ENCODE results near the gene MYO5B.

The MYO5B gene

DNA sequence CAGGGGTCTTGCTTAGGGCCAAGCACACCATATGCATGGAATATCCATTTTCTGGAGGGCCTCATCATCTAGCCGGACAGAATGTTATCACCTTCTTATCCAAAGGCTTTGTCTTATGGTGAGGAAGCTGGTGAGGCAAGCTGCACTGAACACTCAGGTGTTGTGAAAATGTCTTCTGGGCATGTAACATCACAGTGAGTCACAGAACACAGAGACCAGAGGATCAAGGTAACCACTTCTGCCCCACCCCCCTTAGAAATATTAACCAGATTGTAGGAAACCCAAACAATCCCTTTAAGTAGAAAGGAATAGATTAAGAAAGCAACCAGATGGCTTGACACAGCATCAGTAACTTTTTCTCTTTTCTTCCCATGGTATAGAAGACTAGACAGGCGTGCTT, 51.1 kb downstream of the MYO5B start:
- no peak for DNase-seq

DNA sequence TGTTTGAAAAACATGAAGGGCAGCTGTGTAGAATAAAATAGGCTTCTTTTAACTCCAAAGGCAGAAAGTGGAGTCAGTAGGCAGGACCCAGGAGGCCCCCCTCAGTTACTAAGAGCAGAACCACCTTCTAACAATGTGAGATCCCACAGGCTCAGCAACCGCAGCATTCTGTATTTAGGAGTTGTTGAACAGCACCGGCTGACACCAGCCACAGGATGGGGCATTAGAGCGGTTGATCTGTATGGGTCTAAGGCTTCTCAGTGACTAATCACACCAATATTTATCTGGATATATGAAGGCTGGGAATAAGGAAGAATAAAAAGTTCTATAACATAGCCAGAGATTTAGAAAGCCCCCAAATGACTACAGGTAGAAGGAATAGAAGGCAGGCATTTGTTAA, 51.7 kb downstream of the MYO5B start:
- DNase-seq = no peak

DNA sequence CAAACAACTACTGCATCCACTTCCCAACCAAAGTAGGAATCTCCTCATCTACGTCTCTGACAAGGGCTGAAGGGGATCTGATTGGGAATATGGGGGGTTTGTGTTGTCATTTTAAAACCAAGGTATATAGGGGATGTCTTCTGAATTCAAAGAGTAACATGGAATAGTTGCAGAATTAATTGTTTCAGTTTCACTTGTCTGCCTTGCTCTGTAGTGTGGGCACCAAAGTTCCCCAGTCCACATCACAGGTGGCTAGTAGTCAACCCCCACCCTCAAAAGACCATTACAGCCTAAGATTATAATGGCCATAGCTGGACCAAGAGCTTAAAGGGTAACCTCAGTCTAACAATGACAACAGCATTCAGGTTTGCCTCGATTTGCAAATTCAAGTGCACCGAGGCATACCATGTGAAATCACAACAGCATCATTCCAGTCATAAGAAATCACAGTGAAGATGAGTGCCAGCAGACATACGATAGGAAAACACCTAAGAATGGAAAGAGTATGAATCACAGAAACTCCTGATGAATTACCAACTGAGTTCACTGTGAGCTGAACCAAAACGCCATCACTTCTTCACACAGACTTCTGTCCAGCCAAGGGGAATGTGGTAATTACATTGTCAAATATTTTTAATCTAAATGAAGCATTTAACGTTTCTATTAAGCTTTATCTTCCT, 52.4 kb downstream of the MYO5B start:
- DNase-seq = no peak

DNA sequence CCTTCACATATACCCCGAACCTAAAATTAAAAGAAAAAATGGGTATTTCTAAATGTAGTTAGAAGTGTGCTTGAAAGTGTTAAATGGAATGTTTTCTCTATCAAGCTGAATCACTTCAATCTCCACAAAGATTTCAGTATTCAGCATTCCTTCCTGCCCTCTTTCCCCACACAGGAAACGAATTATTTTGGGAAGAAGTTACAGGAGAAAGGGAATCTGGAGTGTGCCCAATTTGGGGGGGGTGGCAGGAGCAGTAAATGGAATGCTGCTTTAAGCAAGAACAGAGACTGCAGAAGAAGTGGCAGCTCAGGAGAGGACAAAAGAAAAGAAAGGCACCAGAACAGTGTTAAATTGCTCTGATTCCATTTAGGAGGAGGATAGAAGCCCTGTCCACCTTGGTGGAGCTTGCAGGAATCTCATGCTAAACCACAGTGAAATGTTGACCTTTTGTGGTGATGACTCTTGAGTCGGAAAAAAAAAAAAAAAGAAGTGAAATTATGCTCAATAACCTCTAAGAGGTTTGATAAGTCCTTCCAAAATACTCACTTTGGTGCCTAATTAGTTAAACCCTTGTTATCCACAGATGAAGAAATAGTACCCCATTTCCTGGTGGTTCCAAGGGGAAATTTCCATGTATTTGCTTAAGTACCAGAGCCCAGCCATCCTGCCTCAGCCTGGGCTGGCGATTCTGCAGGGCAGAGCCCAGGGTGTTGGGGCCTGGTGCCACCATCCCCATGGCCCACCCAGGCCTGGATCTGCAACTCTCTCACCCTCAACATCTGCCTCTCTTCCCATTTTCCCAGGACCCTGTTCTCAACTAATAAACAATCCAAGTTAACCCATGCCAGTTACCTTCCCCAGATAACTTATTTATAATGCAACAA, 56.5 kb downstream of the MYO5B start:
- DNase-seq = no peak

DNA sequence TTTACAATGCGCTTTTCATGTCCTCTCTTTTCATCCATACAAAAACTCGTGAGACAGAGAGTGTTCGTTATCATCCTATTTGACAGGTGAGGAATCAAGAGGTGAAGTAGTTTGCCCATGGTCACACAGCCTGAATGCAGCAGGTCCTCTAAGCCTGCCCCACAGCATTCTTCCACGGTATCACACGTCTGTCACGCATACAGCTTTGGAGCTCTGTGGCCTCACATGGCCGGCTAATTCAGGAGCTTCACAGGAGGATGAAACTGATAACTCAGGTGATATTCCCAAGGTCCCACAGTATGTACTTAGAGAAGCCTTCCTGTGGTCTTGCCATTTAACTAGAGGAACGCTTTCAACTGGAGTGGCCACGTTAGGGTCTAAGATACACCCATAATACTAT, 59.0 kb downstream of the MYO5B start:
- DNase-seq = no peak

DNA sequence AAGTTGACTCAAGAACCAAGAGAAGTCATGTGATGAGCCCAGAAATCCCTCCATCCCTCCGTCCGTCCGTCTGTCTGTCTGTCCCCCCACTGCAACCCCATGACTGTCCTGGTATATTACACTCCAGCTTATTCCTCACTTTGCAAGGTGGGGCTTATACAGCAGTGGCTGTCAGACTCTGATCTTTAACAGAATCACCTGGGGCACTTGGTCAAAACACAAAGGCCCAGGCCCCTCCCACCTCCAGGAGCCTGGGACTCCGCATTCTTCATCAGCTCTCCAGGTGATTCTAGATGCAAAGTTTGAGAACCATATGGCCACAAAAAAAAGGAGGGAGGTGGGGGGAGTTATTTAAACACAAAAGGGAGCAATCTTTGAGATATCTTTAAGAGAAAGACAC, 61.4 kb downstream of the MYO5B start:
- DNase-seq = no peak

DNA sequence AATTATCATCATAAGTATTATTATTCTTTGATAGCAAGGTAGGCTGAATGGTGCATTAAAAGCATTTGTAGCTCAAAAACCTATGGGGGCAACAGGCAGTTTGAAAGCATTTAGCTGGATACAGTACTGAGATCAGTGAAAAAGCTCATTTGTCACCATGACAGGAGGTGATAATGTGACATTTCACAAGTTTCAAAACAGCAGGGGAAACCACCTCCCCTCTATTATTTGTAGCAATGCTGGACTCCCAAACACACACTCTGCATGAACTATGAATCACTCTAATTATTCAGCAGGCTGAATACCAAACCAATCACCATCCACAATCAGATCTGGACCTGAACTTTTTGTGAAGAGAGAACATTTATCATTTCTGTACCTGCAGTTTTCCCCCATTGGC, 63.4 kb downstream of the MYO5B start:
- DNase-seq = no peak

DNA sequence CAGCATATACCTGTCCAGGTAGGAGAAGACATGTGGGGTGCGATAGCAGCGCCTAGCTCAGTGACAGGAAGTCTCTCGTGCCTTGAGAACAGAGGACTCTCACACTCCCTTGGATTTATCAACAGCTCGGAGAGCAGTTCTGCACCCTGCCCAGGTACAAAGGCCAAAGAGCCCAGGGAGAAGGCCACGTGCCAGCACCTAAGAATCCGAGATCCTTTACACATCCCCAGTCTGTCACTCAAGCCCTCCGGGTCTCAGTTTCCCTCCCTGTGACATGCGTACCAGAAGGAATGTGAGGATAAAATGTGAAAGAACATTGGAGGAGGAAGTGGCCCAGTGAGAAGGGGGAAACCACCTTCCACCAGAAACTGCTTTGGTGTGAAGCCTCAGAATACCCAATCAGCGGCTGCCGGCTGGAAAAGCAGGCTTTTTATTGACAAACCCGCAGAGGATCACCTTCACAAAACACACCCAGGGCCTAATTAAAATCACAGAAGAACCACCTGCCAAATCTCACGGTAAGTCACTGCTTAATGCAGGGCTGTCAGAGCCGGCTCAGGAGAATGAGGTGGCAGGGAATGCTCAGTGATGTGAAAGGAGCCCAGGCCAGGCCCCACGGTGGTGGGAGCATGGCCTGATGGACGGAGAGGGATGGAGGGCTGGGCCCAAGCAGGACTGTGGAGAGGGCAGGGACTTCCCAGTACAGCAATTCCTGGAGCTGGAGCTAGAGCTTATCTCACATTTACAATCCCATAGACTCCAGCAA, 66.3 kb downstream of the MYO5B start:
- no peak for DNase-seq

DNA sequence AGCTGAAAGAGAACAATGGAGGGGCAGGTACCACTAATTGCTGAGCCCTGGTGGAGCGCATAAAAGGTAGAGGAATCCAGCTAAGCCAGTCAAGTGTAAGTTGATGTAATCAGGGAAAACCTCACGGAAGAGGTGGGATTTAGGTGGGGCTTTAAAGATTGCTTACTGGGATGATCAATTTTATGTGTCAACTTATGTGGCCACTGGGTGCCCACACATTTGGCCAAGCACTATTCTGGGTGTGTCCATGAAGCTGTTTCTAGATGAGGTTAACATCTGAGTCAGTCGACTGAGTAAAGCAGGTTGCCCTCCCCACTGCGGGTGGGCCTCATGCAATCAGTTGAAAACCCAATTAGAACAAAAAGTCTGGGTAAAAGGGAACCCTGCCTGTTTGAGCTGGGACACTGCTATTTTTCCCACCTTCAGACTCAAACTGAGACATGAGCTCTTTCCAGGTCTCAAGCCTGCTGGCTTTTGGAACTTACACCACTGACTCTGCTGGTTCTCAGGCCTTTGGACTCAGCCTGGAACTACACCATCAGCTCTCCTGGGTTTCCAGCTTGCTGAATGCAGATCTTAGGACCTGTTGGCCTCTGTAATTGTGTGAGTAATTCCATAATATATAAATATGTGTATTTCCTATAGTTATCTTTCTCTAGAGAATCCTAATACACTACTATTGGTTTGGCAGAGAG, 67.3 kb downstream of the MYO5B start:
- DNase-seq = no peak

DNA sequence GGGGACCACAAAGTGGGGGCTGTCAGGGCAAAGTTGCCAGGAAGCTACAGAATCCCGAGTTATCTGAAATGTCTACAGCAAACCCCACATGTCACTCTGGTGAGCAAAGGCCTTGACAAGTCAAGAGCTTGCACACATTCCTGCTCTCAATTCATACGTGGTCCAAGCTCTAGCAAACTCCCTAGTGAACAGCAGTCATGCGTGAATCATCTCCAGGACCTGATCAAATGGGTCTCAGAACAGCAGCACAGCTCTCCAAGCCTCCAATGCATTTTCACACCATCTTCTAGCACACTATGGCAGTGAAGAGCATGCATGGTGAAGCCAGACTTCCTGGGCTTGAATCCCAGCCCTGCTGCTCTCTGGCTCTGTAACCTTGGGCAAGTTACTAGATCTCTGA, 68.5 kb downstream of the MYO5B start:
- no peak for DNase-seq

DNA sequence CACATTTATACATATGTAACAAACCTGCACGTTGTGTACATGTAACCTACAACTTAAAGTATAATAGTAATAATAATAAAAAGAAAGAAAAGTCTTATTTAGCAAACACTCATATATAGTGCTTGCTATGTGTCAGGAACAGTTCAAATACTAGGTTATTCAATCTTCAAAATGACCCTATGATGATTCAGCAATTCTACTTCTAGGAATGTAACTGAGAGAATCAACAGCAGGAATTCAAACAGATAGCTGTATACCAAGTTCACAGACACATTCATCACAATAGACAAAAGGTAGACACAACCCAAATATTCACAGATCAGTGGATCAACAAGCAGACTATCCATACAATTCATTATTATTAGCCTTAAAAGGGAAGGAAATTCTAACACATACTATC, 69.5 kb downstream of the MYO5B start:
- DNase-seq = no peak

DNA sequence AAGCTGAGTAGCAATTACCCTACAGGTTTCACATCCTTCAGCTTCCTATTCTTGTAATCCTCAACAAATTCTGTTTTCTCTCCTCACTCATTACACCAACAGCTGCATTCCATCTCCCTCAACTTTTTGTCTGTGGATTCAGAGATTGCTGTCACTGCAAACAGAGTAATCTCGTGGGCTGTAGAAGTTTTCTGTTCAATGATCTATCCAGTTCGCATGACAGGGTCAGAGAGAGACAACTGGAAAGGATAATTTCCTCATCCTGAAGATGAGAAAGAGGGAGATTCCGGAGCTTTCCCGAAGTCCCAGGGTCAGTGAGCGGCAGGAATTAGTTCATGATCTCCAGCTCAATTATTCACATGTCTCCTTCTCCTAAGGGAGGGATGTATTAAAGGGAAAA, 75.7 kb downstream of the MYO5B start:
- DNase-seq = no peak

DNA sequence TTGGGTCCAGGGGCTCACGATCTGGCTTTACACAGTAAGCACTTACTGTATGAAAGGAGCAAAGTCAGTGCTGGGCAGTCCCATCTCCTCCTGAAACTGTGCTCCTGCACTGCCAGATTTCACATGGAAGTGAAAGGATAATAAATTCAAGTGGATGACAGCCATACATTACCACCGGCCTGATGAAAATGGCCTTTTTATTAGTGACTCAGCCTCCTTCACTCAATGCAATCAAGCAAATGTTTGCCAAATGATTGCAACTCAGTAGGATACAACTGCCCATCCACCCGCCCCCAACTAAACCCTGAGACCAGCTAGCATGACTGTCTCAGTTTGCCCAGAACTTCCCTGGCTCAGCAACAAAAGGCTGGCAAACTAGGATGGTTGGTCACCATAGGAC, 77.1 kb downstream of the MYO5B start:
- no peak for DNase-seq

DNA sequence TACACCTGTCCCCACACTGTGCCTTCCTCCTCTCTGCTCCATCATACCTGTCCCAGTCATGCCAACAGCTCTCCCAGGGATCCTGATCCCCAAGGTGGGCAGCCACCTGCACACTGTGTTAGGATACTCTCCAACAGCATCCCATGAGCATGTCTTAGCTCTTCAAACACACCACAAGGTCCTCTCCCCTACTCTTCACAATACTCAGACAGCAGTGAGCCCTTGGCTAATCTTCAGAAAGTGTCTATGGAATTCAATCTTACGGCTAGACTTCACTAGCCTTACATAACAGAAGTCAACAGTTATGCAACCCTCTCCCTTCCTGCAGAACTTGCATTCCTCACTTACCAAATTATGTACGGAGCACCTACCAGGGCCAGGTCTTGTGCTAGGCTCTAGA, 79.9 kb downstream of the MYO5B start:
- DNase-seq = no peak

DNA sequence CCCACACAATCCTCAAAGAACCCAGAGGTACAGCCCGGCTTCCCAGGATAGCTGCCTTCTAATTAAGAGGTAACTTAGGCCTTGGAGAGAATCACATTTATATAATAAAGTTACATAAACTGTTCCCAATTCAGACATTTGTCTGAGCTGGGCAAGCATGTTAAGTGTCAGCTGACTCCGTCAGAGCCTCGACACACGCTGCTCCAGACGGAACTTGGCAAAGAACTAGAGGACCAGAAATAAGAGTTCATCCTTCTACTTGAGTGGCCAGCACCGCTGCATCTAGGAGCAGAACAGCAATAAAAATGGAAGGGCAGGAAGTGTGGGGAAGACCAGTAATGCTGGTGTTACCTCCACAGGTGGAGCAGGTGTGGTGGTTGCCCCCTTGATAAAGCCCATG, 80.5 kb downstream of the MYO5B start:
- no peak for DNase-seq

DNA sequence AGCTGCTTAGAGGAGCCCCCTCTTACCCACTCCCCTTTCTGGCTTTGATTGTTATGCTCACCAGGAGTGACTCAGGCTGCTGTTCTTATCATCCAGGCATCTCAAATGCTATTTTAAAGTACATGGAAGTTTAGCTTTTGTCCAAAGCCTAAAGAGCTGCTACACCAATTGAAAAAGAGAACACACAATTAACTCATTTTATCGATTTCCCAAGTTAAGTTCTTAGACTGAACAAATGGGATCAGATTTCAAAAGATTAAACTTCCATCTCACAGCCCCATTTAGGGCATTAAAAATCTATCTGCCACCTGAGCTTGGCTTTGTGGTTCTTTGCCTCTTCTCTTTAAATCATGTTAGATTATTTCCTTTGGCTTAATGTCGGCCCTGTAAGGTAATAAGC, 81.2 kb downstream of the MYO5B start:
- DNase-seq = no peak

DNA sequence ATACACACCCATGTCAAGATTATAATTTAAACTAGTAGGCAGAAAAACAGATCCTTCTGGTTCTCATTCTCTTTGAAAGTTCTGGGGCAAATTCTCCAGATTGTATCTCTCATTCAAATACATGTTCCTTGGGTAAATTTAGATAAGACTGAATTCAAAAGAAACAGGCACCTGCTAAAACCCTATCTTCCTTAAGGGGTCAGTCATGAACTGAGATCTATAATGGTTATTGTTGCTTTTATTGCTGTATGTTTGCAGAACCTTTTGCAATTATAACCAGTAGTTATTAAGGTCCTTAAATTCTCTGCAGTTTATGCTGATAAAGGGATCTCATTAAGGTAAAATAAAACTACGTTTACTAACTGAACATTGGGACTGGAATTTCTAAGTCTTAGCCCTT, 83.5 kb downstream of the MYO5B start:
- no peak for DNase-seq

DNA sequence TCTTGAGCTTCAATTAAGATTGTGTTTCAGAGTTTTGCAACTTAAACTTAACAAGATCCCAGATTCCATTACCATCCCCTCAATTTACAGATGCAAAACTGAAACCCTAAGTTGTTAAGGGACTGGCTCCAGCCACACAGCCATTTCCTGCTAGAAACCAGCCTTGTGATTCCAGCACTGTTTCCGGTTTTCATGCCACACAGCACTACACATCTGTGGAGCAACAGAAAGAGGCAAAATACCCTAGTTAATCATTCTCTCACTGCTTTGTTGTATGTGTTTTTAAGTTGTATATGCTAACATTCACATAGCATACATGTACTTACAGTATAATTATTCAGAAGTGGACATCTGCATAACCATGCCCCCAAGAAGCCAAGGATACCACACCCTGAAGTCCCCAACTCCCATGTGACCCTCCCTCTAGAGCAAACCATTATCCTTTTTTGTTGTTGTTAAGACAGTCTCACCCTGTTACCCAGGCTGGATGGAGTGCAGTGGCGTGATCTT, 87.4 kb downstream of the MYO5B start:
- DNase-seq = no peak

DNA sequence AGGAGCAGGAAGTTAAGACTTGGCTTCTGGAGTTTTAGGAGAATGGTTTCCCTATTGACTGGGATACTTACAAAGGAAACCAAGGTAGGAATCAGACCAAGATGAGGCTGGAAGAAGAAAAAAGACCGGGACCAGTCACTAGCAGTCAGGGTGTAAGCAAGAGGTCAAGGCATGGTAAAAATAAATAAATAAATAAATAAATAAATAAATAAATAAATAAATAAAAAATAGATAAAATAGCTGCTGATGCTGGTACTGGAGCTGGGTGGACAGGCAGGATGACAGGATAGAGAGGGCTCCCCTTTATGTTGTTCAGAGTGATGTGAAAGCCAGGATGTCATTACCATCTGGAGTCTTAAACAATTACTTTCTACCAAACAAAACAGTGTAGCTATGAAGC, 89.9 kb downstream of the MYO5B start:
- DNase-seq = no peak

DNA sequence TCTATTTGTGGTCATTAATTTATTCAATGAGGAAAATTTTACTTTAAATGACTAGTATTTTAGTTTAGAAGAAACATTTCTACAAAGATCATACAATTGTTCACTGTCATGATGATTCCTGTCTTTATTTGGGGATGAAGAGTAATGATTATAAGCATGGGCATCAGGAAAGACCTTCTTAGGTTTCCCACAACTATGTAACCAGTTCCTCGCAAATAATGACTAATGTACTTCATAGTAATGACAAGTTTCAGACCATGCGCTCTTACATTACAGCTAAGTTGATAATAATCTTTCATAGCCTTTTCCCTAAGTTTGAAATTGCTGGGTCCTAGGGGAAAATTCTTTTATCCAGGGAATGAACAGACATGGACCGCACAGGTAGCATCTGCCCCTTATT, 90.5 kb downstream of the MYO5B start:
- no peak for DNase-seq

DNA sequence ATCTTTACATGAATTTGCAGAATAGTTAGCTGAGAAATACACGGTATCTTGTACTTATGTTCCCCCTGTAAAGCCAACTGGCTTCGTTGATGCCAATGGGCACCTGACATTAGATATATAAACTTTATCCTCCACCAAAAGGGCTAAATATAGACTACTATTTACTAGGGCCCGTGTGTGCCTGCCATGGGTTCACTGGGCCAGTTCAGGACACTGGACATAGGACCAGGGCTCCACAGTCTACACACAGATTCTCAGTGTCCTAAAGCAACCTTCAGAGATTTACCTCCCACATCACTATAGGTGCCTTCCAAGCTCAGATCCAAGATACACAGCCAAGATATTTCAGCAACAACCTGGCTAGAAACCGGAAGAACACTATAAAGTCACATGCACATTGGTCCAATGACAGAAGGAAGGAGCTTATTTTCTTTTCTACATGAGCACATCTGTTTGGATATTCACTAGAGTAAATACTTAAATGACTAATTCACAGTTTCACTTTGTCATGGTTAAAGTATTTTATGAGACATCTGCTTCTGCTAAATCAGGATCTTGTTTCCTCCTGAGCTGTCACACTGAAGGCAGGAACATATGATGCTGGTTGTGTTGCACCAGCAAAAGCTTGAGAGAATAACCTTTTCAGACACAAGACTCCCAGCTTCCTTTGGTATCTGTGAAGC, 95.1 kb downstream of the MYO5B start:
- DNase-seq = no peak

DNA sequence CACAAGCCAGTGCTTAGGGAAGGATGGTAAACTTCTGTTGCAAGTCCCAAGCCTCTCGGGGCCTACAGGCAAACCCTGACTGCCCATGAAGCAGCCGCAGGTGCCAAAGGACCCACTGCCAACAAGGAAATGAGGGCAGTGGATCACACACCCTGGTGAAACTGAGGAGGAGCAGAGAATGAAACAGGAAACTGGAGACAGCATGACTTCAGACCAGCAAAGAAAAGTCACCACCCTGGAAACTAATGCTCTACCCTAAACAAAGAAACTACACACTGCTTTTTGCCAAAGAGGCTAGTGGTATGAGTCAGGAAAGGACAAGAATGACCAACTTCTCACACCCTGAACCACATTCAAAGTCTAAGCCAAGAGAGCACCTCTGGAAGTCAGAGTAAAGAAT, 97.2 kb downstream of the MYO5B start:
- no peak for DNase-seq

Data from inflammatory macrophage treated with lipopolysaccharide for 4 hours (primary cell).